Smooth muscle cell (in vitro differentiated cells): Measurements from ENCODE around the gene TBC1D22B. TPM values are rescaled to one million over a fixed set of nuclear protein-coding genes. Genes with fewer than 3 reads are reported as not detected.

Experiments used
- DNase-seq: peaks from one replicate; lab custom pipeline; 2025; ENCODE audit not compliant: unreplicated experiment; lab: John Stamatoyannopoulos, UW
- H2AFZ ChIP-seq: fragments of 200-600 bp; sonication (generic); 2 replicates; pipeline ENCODE4 v1.6.0; 2016; ENCODE audit warnings: antibody characterized with exemption, low read depth, mild to moderate bottlenecking
- H3F3A ChIP-seq: fragments of 200-600 bp; sonication (generic); 2 replicates; pipeline ENCODE4 v1.6.0; 2017; ENCODE audit warnings: antibody characterized with exemption, low read depth
- H3K27ac ChIP-seq: fragments of 200-600 bp; sonication (generic); 2 replicates; pipeline ENCODE4 v1.5.1; 2016; ENCODE audit warnings: low read depth, mild to moderate bottlenecking
- H3K27me3 ChIP-seq: fragments of 200-600 bp; sonication (generic); 2 replicates; pipeline ENCODE4 v1.6.1; 2016; ENCODE audit warnings: low read depth, mild to moderate bottlenecking
- H3K36me3 ChIP-seq: fragments of 200-600 bp; sonication (generic); 2 replicates; pipeline ENCODE4 v1.5.1; 2016; ENCODE audit warnings: low read depth
- H3K4me1 ChIP-seq: fragments of 200-600 bp; sonication (generic); 2 replicates; pipeline ENCODE4 v1.5.1; 2016; ENCODE audit warnings: low read depth
- H3K4me2 ChIP-seq: fragments of 200-600 bp; sonication (generic); 2 replicates; pipeline ENCODE4 v1.6.0; 2016; ENCODE audit warnings: mild to moderate bottlenecking
- H3K4me3 ChIP-seq: fragments of 200-600 bp; sonication (generic); 2 replicates; pipeline ENCODE4 v1.5.1; 2016; ENCODE audit warnings: mild to moderate bottlenecking
- H3K79me2 ChIP-seq: fragments of 200-600 bp; sonication (generic); 2 replicates; pipeline ENCODE4 v1.6.0; 2016; ENCODE audit warnings: low read depth, mild to moderate bottlenecking
- H3K9ac ChIP-seq: fragments of 200-600 bp; sonication (generic); 2 replicates; pipeline ENCODE4 v1.6.0; 2016; ENCODE audit warnings: low read depth
- H3K9me3 ChIP-seq: fragments of 200-600 bp; sonication (generic); replicated peaks from 2 replicates; pipeline ENCODE4 v1.5.1; 2016; ENCODE audit warnings: low read depth
- H4K20me1 ChIP-seq: fragments of 200-600 bp; sonication (generic); 2 replicates; pipeline ENCODE4 v1.6.0; 2016; ENCODE audit warnings: low read depth
- CTCF ChIP-seq: fragments of 200-600 bp; sonication (generic); IDR thresholded peaks from 2 replicates; pipeline ENCODE4 v1.5.1; 2017; ENCODE audit warnings: borderline replicate concordance, mild to moderate bottlenecking, antibody characterized with exemption; ENCODE audit not compliant: insufficient read depth, poor library complexity, severe bottlenecking
- WGBS: methylation state at CpG from one replicate; pipeline ENCODE4 v1.1.7; 2016; ENCODE audit warnings: low lambda C conversion rate; 5-methylcytosine and 5-hydroxymethylcytosine counted together
- polyA plus RNA-seq: library from polyadenylated mRNA; unstranded; fragments of >200 nt; fragmentation: Nextera tagmentation; extraction: Ambion mirVana; gene quantifications from 2 replicates; pipeline ENCODE4 v1.2.1, GENCODE V29; 2016
- total RNA-seq: library from RNA; depleted of rRNA; stranded (reverse); fragments of >200 nt; gene quantifications from 2 replicates; pipeline ENCODE4 v1.2.3, GENCODE V29; 2014

Gene TBC1D22B
- total and polyA plus RNA-seq, 2 experiments from 2014 or later: 5.6 to 7.2 TPM

GRCh38 chr6:37275350-37275749 is 17.8 kb downstream of the TBC1D22B start:
- Histone ChIP-seq H3K27me3 (no peaks in the 10 kb centered on the region), H3K4me3 (no peak overlapping the region), H3K9me3 (no peaks in the 10 kb centered on the region), H3K36me3 (no peaks in the 10 kb centered on the region), H2AFZ (no peak overlapping the region), H3K9ac (no peak overlapping the region), H3K4me2 (no peak overlapping the region), H3K79me2 (peaks cover 19% of the 10 kb centered on the region), H3K27ac (no peak overlapping the region), H3F3A (no peaks in the 10 kb centered on the region), H4K20me1 (peaks cover 72% of the 10 kb centered on the region), H3K4me1 (no peaks in the 10 kb centered on the region)
- DNase-seq: no peak
- TF ChIP-seq CTCF: no peak
- WGBS: 100% methylated on average over 1 of the region's 1 CpG

GRCh38 chr6:37277001-37277409 is 19.4 kb downstream of the TBC1D22B start:
- no peak overlapping the region for H2AFZ ChIP-seq
- no peaks in the 10 kb centered on the region for H3F3A ChIP-seq
- no peak for TF ChIP-seq CTCF
- no peaks in the 10 kb centered on the region for H3K36me3 ChIP-seq
- no peaks in the 10 kb centered on the region for H3K27me3 ChIP-seq
- H3K4me3 ChIP-seq: no peak overlapping the region
- no peaks in the 10 kb centered on the region for H3K9me3 ChIP-seq
- no peak for DNase-seq
- no peak overlapping the region for H3K9ac ChIP-seq
- H3K79me2 ChIP-seq: peaks cover 16% of the 10 kb centered on the region
- no peak overlapping the region for H3K27ac ChIP-seq
- no peaks in the 10 kb centered on the region for H3K4me1 ChIP-seq
- no peak overlapping the region for H3K4me2 ChIP-seq
- peaks cover 77% of the 10 kb centered on the region for H4K20me1 ChIP-seq
- 93% methylated on average over 6 of the region's 6 CpGs for WGBS

- H3K27ac ChIP-seq: no peak overlapping the region
- H3K36me3 ChIP-seq: peaks cover 4% of the 10 kb centered on the region
- 96% methylated on average over 9 of the region's 9 CpGs for WGBS
- H2AFZ ChIP-seq: no peak overlapping the region
- no peak overlapping the region for H3K4me3 ChIP-seq
- no peaks in the 10 kb centered on the region for H3K27me3 ChIP-seq
- TF ChIP-seq CTCF: no peak
- no peak overlapping the region for H3K9ac ChIP-seq
- no peaks in the 10 kb centered on the region for H3F3A ChIP-seq
- no peak overlapping the region for H3K4me2 ChIP-seq
- H3K4me1 ChIP-seq: no peaks in the 10 kb centered on the region
- no peak for DNase-seq
- H4K20me1 ChIP-seq: peaks cover 54% of the 10 kb centered on the region
- H3K79me2 ChIP-seq: peaks cover under 1% of the 10 kb centered on the region
- no peaks in the 10 kb centered on the region for H3K9me3 ChIP-seq
Measured at GRCh38 chr6:37279366-37280134, 22.0 kb downstream of the TBC1D22B start.
